Neural progenitor cell (in vitro differentiated cells): ENCODE measurements around the gene BCAR1.

ENCODE experiments used
- CTCF ChIP-seq: fragments of 200-600 bp; sonication (generic); IDR thresholded peaks from 2 replicates; pipeline ENCODE4 v1.5.1; 2017; ENCODE audit warnings: antibody characterized with exemption, mild to moderate bottlenecking
- EZH2 ChIP-seq: fragments of 200-600 bp; sonication (generic); IDR thresholded peaks from 2 replicates; pipeline ENCODE4 v1.6.1; 2017; ENCODE audit warnings: antibody characterized with exemption, mild to moderate bottlenecking, moderate library complexity

DNA sequence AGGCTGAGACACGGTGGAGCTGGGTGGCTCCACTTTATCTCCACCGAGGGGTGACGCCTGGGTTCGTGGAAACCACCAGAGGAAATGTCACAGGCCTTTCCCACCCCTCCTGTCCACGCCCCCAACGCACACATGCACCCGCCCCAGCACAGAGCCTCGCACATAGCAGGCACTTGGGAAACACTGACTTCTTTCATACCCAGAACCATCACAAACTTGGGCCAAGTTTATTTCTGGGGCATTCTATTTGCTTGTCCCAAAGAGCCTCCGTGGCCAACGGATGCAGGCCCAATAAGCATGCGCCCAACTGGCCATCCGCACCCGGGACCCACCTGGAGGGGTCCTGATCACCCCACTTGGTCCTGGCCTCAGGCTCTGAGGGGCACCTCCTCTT, 3.3 kb downstream of the BCAR1 start:
- TF ChIP-seq CTCF, result no peak
- TF ChIP-seq EZH2, result no peak
